WERI-Rb-1 (cell line): ENCODE data around the gene MAN1A1.

Experiments
- DNase-seq: peaks from one replicate; pipeline ENCODE4 v3.0.0-alpha.2; 2020
- H3K27ac ChIP-seq: fragments of 250-450 bp; sonication (Bioruptor Pico); 2 replicates; pipeline ENCODE4 v1.5.1; 2020; ENCODE audit warnings: mild to moderate bottlenecking, moderate library complexity
- H3K27me3 ChIP-seq: fragments of 250-450 bp; sonication (Bioruptor Pico); 2 replicates; pipeline ENCODE4 v1.5.1; 2021; ENCODE audit warnings: mild to moderate bottlenecking, low read depth, moderate library complexity; ENCODE audit not compliant: insufficient read depth, severe bottlenecking
- H3K36me3 ChIP-seq: fragments of 250-450 bp; sonication (Bioruptor Pico); 2 replicates; pipeline ENCODE4 v1.5.1; 2020; ENCODE audit warnings: mild to moderate bottlenecking, moderate library complexity
- H3K4me3 ChIP-seq: 2 replicates; pipeline ENCODE4 v1.5.1; 2011; ENCODE audit warnings: low read depth, mild to moderate bottlenecking, control low read depth, low read length
- H3K9me3 ChIP-seq: fragments of 250-450 bp; sonication (Bioruptor Pico); 2 replicates; pipeline ENCODE4 v1.5.1; 2021; ENCODE audit warnings: mild to moderate bottlenecking, moderate library complexity; ENCODE audit not compliant: severe bottlenecking
- CTCF ChIP-seq: IDR thresholded peaks from 2 replicates; pipeline ENCODE4 v1.5.1; 2011; ENCODE audit warnings: low read depth, mild to moderate bottlenecking, control low read depth, inconsistent platforms, low read length

Gene MAN1A1

GRCh38 chr6:119192200-119192599 is 157.4 kb downstream of the MAN1A1 start:
- DNase-seq: no peak
- H3K36me3 ChIP-seq: no peaks in the 10 kb centered on the region
- TF ChIP-seq CTCF: no peak
- H3K27me3 ChIP-seq: no peaks in the 10 kb centered on the region
- no peaks in the 10 kb centered on the region for H3K9me3 ChIP-seq
- H3K27ac ChIP-seq: no peak overlapping the region
- H3K4me3 ChIP-seq: no peak overlapping the region

GRCh38 chr6:119190176-119190575 is 159.4 kb downstream of the MAN1A1 start:
- Histone ChIP-seq H3K36me3 (no peaks in the 10 kb centered on the region), H3K27ac (no peak overlapping the region), H3K4me3 (no peak overlapping the region), H3K27me3 (no peaks in the 10 kb centered on the region), H3K9me3 (no peaks in the 10 kb centered on the region)
- no peak for DNase-seq
- no peak for TF ChIP-seq CTCF

GRCh38 chr6:119189498-119189897 is 160.1 kb downstream of the MAN1A1 start:
- no peak overlapping the region for H3K27ac ChIP-seq
- DNase-seq: no peak
- H3K36me3 ChIP-seq: no peaks in the 10 kb centered on the region
- no peaks in the 10 kb centered on the region for H3K9me3 ChIP-seq
- no peak overlapping the region for H3K4me3 ChIP-seq
- no peak for TF ChIP-seq CTCF
- H3K27me3 ChIP-seq: no peaks in the 10 kb centered on the region

- H3K9me3 ChIP-seq: no peaks in the 10 kb centered on the region
- no peak overlapping the region for H3K27ac ChIP-seq
- DNase-seq: no peak
- no peak overlapping the region for H3K4me3 ChIP-seq
- H3K27me3 ChIP-seq: no peaks in the 10 kb centered on the region
- H3K36me3 ChIP-seq: no peaks in the 10 kb centered on the region
- no peak for TF ChIP-seq CTCF
Observed at GRCh38 chr6:119187596-119187995, 162.0 kb downstream of the MAN1A1 start.

GRCh38 chr6:119186490-119186889 is 163.1 kb downstream of the MAN1A1 start:
- no peaks in the 10 kb centered on the region for H3K27me3 ChIP-seq
- H3K36me3 ChIP-seq: no peaks in the 10 kb centered on the region
- TF ChIP-seq CTCF: no peak
- no peak overlapping the region for H3K27ac ChIP-seq
- no peaks in the 10 kb centered on the region for H3K9me3 ChIP-seq
- no peak overlapping the region for H3K4me3 ChIP-seq
- DNase-seq: no peak

- no peaks in the 10 kb centered on the region for H3K36me3 ChIP-seq
- no peaks in the 10 kb centered on the region for H3K9me3 ChIP-seq
- no peaks in the 10 kb centered on the region for H3K27me3 ChIP-seq
- TF ChIP-seq CTCF: no peak
- H3K4me3 ChIP-seq: no peak overlapping the region
- no peak for DNase-seq
- H3K27ac ChIP-seq: no peak overlapping the region
Observed at GRCh38 chr6:119184008-119184648, 165.4 kb downstream of the MAN1A1 start.
